ENCODE results near the gene MAZ.

GRCh38 chr16:29835926-29836325 lies 29.6 kb downstream of the MAZ start:
- TF ChIP-seq EZH2phosphoT487 (IDR thresholded peaks at IDR 0.05; ENCODE audit: insufficient read depth, low read depth), result no peak
- no peak for TF ChIP-seq EZH2 (IDR thresholded peaks at IDR 0.05; ENCODE audit: insufficient read depth, poor library complexity, severe bottlenecking)

Measured in GM23248 (cell line).